Muscle layer of duodenum (tissue), 2 donors: ENCODE results near the gene OR7D2.
A peak's percentile ranks its signal among the peaks of the same experiment; 100 is the strongest.

ENCODE experiments used
- H3K27ac ChIP-seq: one replicate; pipeline ENCODE4 v1.7.0; 2013; ENCODE audit warnings: mild to moderate bottlenecking, low read length
- H3K27me3 ChIP-seq: one replicate; pipeline ENCODE4 v1.7.0; 2013; ENCODE audit warnings: low read depth, mild to moderate bottlenecking, control low read depth, low read length
- H3K36me3 ChIP-seq, 2 donors: one replicate each; pipeline ENCODE4 v1.7.0; 2013; ENCODE audit warnings: low read length in 2 of 2, control low read depth in 1 of 2, mild to moderate bottlenecking in 1 of 2; ENCODE audit not compliant: insufficient read depth in 2 of 2, control insufficient read depth in 1 of 2
- H3K4me1 ChIP-seq, 2 donors: one replicate each; pipeline ENCODE4 v1.7.0; 2013; ENCODE audit warnings: low read length in 2 of 2, mild to moderate bottlenecking in 2 of 2, control low read depth in 1 of 2, moderate library complexity in 1 of 2; ENCODE audit not compliant: insufficient read depth in 2 of 2, control insufficient read depth in 1 of 2
- H3K4me3 ChIP-seq, 2 donors: one replicate each; pipeline ENCODE4 v1.7.0; 2013; ENCODE audit warnings: low read length in 2 of 2, low read depth in 1 of 2, mild to moderate bottlenecking in 1 of 2
- H3K9me3 ChIP-seq, 2 donors: one replicate each; pipeline ENCODE4 v1.7.0; 2013; ENCODE audit warnings: low read length in 2 of 2, control low read depth in 1 of 2, mild to moderate bottlenecking in 1 of 2; ENCODE audit not compliant: control insufficient read depth in 1 of 2
- donor health status: healthy.

OR7D2 gene

GRCh38 chr19:9205501-9206113 is 26.8 kb downstream of the OR7D2 start:
- H3K27ac ChIP-seq: no peak overlapping the region
- H3K27me3 ChIP-seq: no peaks in the 10 kb centered on the region
- H3K36me3 ChIP-seq: no peaks in the 10 kb centered on the region
- no peaks in the 10 kb centered on the region for H3K4me1 ChIP-seq
- no peaks in the 10 kb centered on the region for H3K9me3 ChIP-seq
- peak overlapping the region; percentile 44 to 48 for H3K4me3 ChIP-seq

- Histone ChIP-seq H3K27ac (no peak within 1 kb of the TSS), H3K4me1 (no peaks in the 10 kb centered on the region), H3K9me3 (peaks cover 0 to 12% of the 10 kb centered on the region in 2 donors), H3K36me3 (no peaks in the 10 kb centered on the region), H3K4me3 (no peak within 1 kb of the TSS), H3K27me3 (no peaks in the 10 kb centered on the region)
These were observed 40.7 kb downstream of the OR7D2 start, which contains the start of gene OR7D4 for GRCh38 chr19:9219489-9219888. Gene OR7D4, minus strand, starts transcription at chr19:9219589. Its CDS starts 4,752 bp downstream, at chr19:9214837.
